Stimulated activated CD4-positive, alpha-beta T cell treated with anti-CD3 and anti-CD28 coated beads, Interleukin-12 subunit alpha, Interleukin-12 subunit beta, amount 100 ng/mL, for 24 hours (primary cell): ENCODE data around the gene LIPC.
A peak's percentile ranks its signal among the peaks of the same experiment; 100 is the strongest.

Experiments used
- DNase-seq, 2 experiments: peaks; one replicate each; pipeline ENCODE4 v3.0.0-alpha.2; 2020; ENCODE audit warnings: low read depth in 2 of 2

LIPC gene

DNA sequence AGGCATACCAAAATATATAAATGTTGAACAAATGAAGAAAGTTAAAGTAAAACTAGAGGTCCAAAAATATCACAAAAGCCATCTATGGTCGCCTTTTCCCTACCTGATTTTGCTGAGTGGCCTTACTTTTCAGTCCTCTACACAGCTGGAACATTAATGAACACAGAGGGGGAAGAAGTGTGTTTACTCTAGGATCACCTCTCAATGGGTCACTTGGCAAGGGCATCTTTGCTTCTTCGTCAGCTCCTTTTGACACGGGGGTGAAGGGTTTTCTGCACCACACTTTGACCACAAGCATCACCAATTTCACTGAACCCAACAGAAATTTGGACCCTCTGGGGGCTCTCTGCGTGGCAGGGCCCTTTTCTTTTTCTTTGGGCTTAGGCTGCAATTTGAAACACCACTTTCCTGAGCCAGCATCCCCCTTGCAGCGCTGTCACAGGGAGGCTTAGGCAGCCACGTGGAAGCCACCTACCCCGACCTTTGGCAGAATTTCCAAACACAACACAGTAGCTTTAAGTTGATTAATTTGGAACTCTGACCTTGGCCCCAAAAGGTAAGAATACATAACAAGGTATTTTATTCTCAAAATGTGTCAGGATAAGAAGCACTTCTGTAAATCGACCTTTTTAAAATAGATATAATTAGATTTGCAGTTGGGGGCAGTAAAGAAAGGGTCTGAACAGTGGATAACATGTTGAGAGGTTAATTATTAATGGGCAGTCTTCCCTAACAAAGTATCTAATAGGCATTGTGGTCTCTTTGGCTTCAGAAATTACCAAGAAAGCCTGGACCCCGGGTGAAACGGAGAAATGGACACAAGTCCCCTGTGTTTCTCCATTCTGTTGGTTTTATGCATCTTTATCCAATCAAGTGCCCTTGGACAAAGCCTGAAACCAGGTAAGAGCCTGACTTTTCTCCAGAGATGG is at the start of gene LIPC:
Gene LIPC (plus strand): TSS at position 771 of the 929 bp plus-strand sequence. CDS start 42 bp downstream, at position 813.
- no peak for DNase-seq

DNA sequence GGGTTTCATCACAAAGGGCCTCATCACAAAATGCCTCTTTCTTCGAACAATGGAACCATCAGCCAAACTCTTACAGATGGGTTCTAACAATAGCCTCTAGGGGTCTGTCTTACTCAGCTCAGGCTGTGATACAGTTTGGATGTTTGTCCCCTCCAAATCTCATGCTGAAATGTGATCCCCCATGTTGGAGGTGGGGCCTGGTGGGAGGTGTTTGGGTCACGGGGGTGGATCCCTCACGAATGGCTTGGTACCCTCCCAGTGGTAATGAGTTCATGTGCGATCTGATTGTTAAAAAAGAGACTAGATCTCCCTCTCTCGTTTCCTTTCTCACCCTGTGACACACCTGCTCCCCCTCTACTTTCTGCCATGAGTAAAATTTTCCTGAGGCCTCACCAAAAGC is 47.9 kb upstream of the LIPC start:
- peak; percentile 25 to 29 for DNase-seq

DNA sequence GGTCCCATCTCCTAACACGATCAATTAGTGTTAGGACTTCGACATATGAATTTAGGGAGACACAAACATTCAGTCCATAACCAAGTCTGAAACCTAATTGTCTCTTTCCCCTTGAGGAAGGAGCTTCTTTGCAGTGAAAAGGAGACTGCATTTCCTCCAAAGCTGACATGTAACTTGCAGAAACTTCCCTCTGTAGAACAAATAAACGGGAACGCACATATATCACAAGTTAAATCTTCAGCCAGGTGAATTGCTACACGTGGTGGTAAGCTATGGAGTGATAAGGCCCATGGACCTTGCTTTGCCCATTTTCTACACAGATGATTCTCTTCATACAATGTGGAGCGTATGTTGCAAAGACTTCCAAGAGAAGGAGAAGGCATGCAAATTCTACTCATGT is 47.1 kb upstream of the LIPC start:
- DNase-seq, result no peak

DNA sequence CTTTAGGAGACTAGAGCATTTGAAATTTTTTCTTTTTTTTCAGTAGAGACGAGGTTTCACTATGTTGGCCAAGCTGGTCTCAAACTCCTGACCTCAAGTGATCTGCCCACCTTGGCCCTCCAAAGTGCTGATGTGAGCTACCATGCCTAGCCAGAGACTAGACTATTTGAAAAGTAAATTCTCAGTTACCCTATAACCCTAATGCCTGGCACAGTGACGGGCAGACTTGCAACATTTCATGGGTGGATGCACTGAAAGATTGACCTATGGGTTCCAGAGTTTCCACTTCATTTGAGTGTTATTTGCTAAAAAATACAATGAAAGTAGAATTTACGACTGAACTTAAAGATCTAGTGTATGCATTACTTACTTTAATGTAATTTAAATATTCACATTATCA is 45.7 kb upstream of the LIPC start:
- DNase-seq, result no peak

DNA sequence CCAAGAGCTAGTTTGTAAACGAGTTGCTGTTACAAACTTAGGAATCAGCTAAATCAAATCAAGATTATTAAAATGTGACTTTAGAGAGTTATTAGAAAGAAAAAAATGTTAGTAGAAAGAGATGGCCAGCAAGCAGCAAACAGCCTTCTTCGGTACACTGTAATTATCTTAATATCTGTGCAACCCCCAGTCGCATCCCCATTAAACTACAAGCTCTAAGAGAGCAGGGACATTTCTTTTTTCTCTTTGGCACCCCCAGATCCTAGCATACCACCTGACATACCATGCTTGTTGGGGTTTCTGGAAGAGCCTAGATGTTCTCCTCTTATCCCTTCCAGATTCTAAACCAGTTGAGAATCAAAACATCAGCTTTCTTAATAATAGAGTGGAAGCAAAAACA is 45.1 kb upstream of the LIPC start:
- no peak for DNase-seq

DNA sequence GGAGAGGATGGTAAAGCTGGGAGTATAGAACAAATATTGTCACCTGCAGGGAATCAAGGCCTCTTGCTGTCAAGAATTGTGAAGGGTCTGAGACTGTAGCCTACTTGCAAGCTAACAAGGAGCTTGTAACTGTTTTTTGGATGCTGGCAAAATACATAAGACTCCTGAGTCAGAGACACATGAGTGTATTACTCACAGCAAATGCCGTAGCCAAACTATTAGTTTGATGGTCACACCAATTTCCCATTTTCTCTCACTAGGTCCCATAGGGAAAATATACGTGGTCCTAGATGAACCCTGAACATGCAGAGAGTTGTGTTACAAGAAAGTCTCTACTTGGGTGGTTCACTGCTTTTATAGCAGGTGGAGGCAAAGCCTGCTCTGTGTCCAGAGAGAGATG is 44.7 kb upstream of the LIPC start:
- DNase-seq, result no peak

DNA sequence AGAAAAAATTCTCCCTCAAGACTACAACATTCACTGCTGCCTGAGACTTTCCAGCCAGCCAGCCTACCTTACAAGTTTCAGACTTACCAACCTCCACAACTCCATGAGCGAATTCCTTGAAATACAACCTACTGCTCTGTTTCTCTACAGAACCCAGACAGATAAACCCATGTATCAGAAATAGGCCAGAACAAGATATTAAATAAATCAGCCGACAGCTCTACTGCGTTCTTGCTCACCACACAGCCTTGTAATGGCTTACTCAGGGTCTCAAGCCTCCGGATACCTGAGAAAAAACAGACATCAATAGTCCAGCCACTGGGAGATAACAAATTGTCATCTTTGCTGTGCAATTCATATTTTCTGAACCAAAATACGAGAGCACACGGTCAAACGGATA is 43.6 kb upstream of the LIPC start:
- DNase-seq, result no peak

DNA sequence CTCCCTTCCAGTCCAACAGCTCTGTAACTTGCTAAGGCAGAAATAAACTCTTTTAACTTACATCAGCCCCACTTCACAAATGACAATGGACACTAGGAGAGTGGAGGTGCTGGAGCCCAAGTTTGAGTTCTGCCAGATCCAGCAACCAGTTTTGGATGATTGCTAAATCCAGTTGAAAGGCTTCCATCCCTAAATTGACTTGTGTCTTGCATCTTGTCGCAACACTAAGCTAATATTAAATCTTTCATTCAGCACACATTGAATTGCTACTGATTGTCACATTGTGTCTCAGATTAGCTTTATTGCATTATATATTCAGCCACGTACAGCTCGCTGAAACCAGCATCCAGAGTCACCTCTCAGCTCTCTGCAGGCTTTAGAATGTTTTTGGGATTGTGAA is 41.7 kb upstream of the LIPC start:
- DNase-seq, result no peak

DNA sequence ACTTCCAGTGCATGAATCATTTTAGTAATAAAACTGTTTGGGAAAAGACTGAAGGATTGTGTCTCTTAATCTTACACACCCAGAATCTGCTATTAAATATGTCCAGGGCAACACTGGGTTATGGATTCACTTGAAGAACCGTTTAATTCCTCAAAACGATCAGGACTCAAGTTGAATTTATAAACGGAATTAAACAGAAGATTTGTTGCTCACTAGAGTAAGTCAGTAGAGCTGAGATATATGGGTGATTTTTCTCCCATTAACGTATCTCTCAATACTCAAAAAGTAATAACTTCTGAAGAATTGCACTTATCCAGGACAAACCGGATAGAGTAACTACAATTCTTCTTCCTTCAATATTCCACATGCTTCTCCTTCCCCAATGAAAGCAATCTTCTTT is 41.1 kb upstream of the LIPC start:
- no peak for DNase-seq

DNA sequence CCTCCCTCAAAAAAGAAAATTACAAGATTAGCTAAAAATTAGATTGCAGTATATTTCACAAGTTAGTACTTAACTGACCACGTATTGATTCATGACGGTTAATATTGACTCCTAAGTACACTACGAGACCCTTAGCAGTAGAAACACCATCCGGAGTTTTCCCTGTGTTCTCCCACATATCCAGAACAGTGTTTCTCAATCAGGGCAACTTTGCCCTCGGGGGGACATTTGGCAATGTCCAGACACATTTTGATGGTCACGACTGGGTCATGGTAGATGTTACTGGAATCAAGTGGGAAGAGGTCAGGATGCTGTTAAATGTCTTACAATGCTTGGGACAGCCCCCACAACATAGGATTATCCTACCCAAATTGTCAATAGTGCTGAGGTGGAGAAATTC is 40.7 kb upstream of the LIPC start:
- DNase-seq, result no peak

DNA sequence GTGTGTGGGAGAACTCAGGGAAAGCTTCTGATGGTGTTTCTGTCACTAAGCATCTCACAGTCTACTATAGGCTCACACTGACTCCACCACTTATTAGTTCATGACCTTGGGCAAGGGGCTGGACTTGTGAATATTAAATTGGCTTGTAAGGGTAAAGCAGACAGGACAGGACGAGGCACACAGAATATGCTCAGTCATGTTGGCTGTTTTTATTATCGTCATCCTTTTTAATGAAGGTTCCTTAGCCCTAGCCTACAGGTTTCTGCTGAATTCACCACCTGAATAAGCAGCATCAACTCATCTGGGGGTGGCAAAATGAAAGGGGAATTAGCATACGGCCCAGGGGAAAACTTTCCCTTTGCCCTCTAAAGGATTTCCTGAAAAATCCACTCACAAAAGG is 39.6 kb upstream of the LIPC start:
- no peak for DNase-seq

DNA sequence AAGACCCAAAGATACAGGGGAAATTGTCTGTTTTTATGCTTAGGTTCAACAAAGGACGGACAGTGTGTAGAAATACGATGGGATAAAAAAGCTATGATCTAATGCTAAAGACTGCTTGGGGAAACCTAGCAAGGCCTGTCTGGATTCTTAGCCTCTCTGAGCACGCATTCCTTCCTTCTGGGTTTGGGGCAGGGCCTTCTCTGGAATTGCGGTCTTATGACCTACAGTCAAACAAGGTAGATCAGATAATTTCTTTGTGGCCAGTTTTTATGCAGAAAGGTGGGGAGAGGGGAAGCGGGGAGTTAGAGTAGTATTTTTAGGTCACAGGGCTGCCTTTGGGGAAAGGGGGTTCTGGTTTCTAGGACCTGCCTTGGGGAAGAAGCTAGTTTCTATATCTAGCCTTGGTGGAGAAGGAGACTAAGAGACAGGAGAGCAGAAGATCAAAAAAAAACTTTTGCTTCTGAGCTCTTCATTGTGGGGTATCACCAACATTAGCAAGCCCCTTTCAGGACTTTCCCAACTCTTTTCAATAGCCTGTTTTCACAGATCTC is 39.1 kb upstream of the LIPC start:
- DNase-seq, result no peak

DNA sequence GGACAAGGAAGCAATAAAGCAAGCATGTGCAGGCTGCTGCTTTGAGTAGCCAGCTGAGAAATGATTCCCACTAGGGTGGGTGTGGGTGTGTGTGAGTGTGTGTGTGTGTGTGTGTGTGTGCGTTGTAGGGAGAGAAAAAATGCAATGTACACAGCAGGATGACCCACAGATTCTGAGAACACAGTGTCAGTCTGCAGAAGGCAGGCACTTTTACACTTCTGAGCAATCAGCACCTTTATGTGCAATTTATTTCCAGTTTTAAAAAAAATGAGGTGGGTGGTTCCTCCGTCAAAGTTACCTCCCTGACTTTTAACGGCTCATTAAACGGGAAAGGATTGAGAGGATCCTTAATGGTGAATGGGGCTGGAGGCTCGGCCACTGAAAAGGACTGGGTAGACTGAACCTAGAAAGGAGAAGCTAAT is 38.5 kb upstream of the LIPC start:
- DNase-seq, result no peak

DNA sequence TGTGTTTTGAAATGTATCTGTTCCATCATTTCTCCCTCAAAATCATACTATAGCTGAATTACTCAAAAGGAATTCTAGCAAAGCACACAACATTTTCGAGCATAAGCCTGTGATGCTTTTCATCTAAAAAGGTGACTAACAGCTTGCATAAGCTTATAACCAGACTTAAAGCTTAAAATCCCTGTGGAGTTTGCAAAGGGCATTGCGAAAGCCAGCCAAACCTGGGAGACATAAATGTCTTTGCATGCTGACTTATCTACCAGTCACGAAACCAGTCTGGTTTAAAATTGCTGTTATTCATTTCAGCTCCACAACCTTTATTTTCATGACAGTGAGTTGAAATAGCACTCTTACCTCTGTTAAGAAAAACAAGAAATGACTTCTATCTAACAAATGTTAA is 35.6 kb upstream of the LIPC start:
- DNase-seq, result no peak

DNA sequence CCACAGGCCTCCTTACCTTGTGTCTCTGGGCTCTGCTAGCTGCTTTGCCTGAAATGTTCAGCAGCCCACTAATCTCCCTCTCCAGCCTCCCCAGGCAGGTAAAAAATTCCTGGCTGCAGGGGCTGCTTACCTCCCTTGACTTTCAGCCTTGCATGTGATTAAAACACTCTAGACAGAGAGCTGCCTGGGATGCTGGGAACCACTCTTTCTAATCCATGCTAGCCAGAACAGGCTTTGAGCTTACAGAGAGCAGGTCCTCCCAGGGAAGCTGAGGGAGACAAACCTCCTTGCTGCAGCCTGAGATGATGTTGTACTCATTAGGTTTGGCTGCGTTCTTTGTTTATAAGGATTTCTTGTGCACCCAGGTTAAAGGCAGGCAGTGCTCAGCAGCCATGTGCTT is 33.7 kb upstream of the LIPC start:
- DNase-seq, result no peak

DNA sequence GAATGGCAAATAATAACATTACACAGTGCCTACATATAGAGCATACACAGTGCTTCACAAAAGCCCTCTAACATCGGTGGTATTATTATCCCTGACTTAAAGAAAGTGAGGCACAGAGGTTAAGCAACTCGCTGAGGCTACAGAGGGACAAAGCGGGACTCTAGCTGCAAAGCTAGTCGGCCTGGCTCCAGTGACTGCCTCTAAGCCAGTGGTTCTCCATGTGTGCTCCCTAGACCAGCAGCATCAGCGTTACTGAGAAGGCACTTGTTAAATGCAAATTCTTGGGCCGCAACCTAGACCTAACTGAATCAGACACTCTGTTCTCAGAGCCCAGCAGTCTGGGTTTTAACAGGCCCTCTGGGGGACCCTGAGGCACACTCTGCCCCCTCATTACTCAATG is 33.1 kb upstream of the LIPC start:
- DNase-seq, result no peak

DNA sequence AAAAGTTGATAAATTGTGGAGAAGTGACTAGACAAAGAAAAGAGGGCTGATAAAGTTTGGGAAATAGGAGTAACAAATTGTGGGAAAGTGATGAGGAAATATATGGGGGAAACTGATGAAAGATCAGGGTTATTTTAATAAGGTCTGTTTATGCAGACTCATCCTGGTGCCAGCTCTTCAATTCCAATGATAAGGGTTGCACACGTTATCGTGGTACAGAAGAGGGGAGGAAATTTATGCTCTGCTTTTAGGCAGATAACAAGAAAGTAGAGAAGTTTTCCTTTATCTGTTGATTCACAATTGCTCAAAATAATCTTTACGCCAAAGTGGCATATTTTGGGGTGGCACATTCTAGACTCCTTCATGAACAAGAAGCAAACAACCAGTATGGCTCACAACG is 32.1 kb upstream of the LIPC start:
- no peak for DNase-seq

DNA sequence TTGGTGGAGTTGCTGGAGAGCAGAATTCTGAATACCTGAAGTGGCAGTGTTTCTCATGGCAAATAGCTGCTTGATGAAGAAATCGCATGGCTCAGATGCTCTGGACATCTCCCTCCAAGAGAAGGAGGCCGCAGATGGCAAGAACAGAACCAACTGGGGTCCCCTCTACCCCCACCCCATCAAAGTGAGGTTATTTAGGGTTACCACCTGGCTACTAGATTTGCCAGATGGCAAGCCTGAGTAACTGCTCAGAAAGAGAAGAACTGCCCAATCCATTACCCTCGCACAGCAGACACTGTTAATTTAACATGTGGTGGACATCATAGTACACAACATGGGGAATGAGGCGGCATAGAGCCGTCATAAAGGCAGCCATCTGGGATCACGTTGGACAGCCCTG is 30.5 kb upstream of the LIPC start:
- DNase-seq, result no peak

DNA sequence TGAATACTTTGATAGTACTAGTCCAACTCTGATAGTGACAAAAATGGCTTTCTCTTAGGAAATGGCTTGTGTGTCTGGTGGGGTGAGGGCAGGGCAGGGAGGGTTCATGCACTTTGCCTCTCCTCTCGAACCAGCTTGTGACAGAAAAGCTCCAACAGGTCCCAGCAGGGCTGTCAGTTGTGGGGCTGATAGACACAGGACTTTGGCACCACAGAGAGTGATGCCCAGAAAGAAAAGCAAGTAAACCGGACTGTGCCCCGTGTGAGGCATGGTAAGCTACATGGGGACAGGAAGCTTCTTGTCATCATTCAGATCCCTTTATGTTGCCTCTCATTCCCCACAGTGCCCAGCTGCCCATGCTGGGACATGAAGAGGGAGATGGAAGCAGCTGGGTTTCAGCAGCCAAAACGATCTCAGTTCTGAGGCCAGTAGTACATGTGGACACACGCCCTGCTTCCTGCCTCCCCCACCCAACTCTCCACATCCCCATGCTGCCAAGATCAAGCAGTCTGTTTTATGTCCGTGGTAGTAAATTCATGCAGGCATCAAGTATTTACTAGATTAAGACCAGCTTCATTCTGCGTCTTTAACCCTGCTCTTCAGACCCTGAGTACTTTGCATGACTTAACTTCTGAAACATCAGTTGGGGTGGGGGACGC is 29.7 kb upstream of the LIPC start:
- no peak for DNase-seq

DNA sequence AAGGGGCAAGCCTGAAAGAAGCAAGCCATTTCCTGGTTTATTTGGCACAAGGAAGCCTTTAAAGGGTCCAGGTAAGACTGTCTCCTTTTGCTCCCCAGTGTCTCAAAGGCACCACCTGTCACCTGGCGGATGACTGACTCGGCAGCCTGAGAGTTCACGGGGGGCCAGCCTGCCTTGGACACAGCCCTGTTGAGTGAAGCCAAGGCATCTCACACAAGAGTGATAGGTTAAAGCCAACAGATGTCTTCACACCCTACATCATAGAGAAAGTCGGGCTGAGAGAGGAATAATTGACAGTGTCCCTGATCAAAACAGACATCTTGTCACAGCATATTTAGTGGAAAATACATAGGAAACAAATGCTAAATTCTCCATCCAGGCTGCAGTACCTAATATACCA is 28.2 kb upstream of the LIPC start:
- DNase-seq, result no peak

DNA sequence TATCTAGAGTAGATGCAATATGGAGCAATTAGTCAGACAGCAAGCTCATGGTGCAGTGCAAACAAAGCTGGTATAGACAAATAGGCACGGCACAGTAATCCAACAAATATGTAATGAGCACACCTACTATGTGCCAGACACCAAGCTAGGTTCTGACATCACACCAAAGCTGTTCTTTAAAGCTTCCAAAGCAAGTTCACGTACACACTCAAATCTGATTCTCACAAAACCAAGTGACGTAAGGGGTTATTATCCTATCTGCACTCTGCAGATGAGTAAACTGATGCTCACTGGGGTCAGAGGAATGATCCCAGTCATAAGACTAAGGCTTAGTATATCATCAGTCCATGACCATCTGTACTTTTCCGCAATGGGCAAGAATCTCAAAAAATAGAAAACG is 27.8 kb upstream of the LIPC start:
- DNase-seq, result no peak

DNA sequence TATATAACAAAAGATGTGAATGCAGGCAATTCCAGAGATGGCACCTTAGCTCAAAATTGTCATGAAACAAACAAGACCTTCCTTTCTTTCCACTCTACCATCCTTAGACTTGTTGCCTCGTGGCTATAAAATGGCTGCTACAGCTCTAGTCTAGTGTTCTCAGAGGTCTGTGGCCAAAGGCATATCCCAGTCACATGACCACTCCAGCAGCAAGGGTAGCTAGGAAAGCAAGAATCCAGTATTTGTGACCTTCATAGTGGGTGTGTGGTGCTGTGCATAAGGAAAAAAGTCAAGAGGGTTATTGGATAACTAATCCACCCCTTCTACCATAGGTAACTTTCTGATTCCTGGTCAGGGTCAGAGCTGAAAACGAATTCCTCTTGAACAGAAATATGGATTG is 27.1 kb upstream of the LIPC start:
- DNase-seq, result no peak

DNA sequence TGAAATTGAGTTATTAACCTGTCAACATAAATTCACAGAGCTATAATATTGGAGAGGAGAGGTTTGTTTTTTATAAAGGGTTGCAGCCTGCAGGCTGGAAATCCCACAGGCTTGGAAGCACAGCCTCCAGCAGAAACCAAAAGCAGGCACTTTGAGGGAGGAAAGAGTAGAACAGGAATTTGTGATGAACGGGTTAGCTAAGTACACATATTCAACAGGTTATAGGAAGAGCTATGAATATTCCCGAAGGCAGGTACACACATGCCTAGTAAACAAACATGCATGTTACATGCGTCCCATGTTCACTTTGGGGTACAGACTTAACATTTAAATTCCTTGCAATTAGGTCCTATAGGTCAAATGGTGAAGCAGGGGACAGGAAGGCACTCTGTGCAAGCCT is 25.9 kb upstream of the LIPC start:
- DNase-seq, result no peak
